IPS-NIHi7 (cell line): Measurements from ENCODE around the gene ULK3.
"Not testable (repeated sequence)": the region's sequence is repeated elsewhere in the genome, so short reads cannot be mapped to it uniquely, and the experiment has no call there.

Source experiments
- DNase-seq: peaks from one replicate; pipeline ENCODE4 v3.0.0; 2012; ENCODE audit warnings: mixed read lengths; ENCODE audit errors: extremely low spot score

The ULK3 gene

GRCh38 chr15:74842581-74843444 is at the start of gene ULK3:
ULK3 (minus strand) TSS chr15:74843156; CDS start chr15:74843105, 51 bp downstream.
- peak; percentile 96 for DNase-seq

- DNase-seq = no peak
These were observed 49.4 kb upstream of the ULK3 start for GRCh38 chr15:74892313-74892712.

GRCh38 chr15:74891469-74891868 is 48.5 kb upstream of the ULK3 start:
- no peak for DNase-seq

GRCh38 chr15:74890665-74890960 is 47.7 kb upstream of the ULK3 start:
- no peak for DNase-seq

- peak; percentile 98 for DNase-seq
These were observed 47.1 kb upstream of the ULK3 start, which contains the start of gene MPI for GRCh38 chr15:74889883-74890664. MPI (plus strand) TSS chr15:74890042; CDS start chr15:74890074, 32 bp downstream.

- peak; percentile 60 for DNase-seq
These were observed 46.5 kb upstream of the ULK3 start for GRCh38 chr15:74889390-74889882.

- DNase-seq = no peak
These were observed 45.8 kb upstream of the ULK3 start for GRCh38 chr15:74888716-74889115.

GRCh38 chr15:74887537-74888193 is 44.7 kb upstream of the ULK3 start:
- DNase-seq = not testable (repeated sequence)

GRCh38 chr15:74885461-74885860 is 42.5 kb upstream of the ULK3 start:
- DNase-seq = no peak

- no peak for DNase-seq
These were observed 41.7 kb upstream of the ULK3 start for GRCh38 chr15:74884428-74885223.

- DNase-seq = no peak
These were observed 39.6 kb upstream of the ULK3 start for GRCh38 chr15:74882528-74882927.

- no peak for DNase-seq
These were observed 35.3 kb upstream of the ULK3 start for GRCh38 chr15:74878273-74878672.

- DNase-seq = no peak
These were observed 30.9 kb upstream of the ULK3 start for GRCh38 chr15:74873756-74874424.

- DNase-seq = peak; percentile 99
These were observed 30.2 kb upstream of the ULK3 start, which contains the start of gene SCAMP2 for GRCh38 chr15:74873036-74873755. SCAMP2 (minus strand) TSS chr15:74873365; CDS start chr15:74873255, 110 bp downstream.

- DNase-seq = no peak
These were observed 29.7 kb upstream of the ULK3 start for GRCh38 chr15:74872702-74873035.

- no peak for DNase-seq
These were observed 27.7 kb upstream of the ULK3 start for GRCh38 chr15:74870436-74871215.

- no peak for DNase-seq
These were observed 26.9 kb upstream of the ULK3 start for GRCh38 chr15:74869726-74870407.

GRCh38 chr15:74869372-74869725 is 26.4 kb upstream of the ULK3 start:
- no peak for DNase-seq

GRCh38 chr15:74868059-74868458 is 25.1 kb upstream of the ULK3 start:
- no peak for DNase-seq
